H1 (cell line): Measurements from ENCODE around the gene RALGAPA2. TPM values are rescaled to one million over a fixed set of nuclear protein-coding genes. Genes with fewer than 3 reads are reported as not detected.

Experiments
- CTCF ChIA-PET: fragments of 300-600 bp; sonication (Branson Sonifier 250); formaldehyde crosslinking; loops from one replicate; lab custom pipeline; 2021; ENCODE audit not compliant: partially characterized antibody; lab: Charles Lee
- POLR2A ChIA-PET: fragments of 300-600 bp; sonication (Branson Sonifier 250); formaldehyde crosslinking; loops from one replicate; lab custom pipeline; 2021; ENCODE audit warnings: inconsistent platforms; ENCODE audit not compliant: partially characterized antibody; lab: Charles Lee
- DNase-seq, 2 experiments: peaks; one replicate each; pipeline versions ENCODE4 v3.0.0 to v3.0.0-alpha.2; 2010 to 2022; ENCODE audit warnings: low spot score in 2 of 2, low read depth in 1 of 2, mixed read lengths in 1 of 2
- FAIRE-seq: peaks from 2 replicates; lab custom pipeline; 2011; peaks lifted over from hg19 to GRCh38; lab: Jason Lieb, UNC
- H2AFZ ChIP-seq: 2 replicates; pipeline ENCODE4 v1.8.1; 2012; ENCODE audit warnings: low read length, inconsistent platforms
- H2AK5ac ChIP-seq: 2 replicates; pipeline ENCODE4 v1.6.1; 2013; ENCODE audit warnings: low read depth, low read length
- H2BK120ac ChIP-seq: replicated peaks from 2 replicates; pipeline ENCODE3; 2013; ENCODE audit warnings: low read depth, low read length, inconsistent platforms
- H2BK12ac ChIP-seq: 2 replicates; pipeline ENCODE4 v1.6.1; 2013; ENCODE audit warnings: low read depth, low read length
- H2BK15ac ChIP-seq: 2 replicates; pipeline ENCODE4 v1.6.1; 2013; ENCODE audit warnings: low read length
- H2BK20ac ChIP-seq: 2 replicates; pipeline ENCODE4 v1.6.1; 2013; ENCODE audit warnings: low read length
- H2BK5ac ChIP-seq: 2 replicates; pipeline ENCODE4 v1.6.1; 2013; ENCODE audit warnings: low read depth, low read length
- H3K14ac ChIP-seq: 2 replicates; pipeline ENCODE4 v1.6.1; 2013; ENCODE audit warnings: inconsistent platforms; ENCODE audit not compliant: insufficient read length
- H3K18ac ChIP-seq: 2 replicates; pipeline ENCODE4 v1.6.1; 2013; ENCODE audit warnings: low read length; ENCODE audit errors: extremely low read depth
- H3K23ac ChIP-seq: 2 replicates; pipeline ENCODE4 v1.6.1; 2013; ENCODE audit warnings: inconsistent platforms; ENCODE audit not compliant: insufficient read length
- H3K23me2 ChIP-seq: 2 replicates; pipeline ENCODE4 v1.6.1; 2013; ENCODE audit warnings: low read depth, low read length
- H3K27ac ChIP-seq: 2 replicates; pipeline ENCODE4 v1.6.1; 2011; ENCODE audit warnings: low read depth, low read length, inconsistent platforms
- H3K27me3 ChIP-seq, 4 experiments: replicated peaks in 1 of 4; 1 replicate in 1 of 4; 2 replicates in 3 of 4; pipeline versions ENCODE4 v1.6.1 to v1.8.1; 2011 to 2013; ENCODE audit warnings: low read length in 3 of 4, mild to moderate bottlenecking in 3 of 4, inconsistent platforms in 2 of 4, mixed read lengths in 2 of 4, moderate library complexity in 1 of 4; ENCODE audit not compliant: control insufficient read depth in 3 of 4, insufficient read depth in 3 of 4; ENCODE audit errors: extremely low read depth in 1 of 4
- H3K36me3 ChIP-seq, 4 experiments: 2 replicates each; pipeline versions ENCODE4 v1.6.1 to v1.8.1; 2011 to 2013; ENCODE audit warnings: mild to moderate bottlenecking in 4 of 4, low read length in 3 of 4, moderate library complexity in 2 of 4, control low read depth in 1 of 4, inconsistent platforms in 1 of 4; ENCODE audit not compliant: insufficient read depth in 4 of 4, control insufficient read depth in 2 of 4
- H3K4ac ChIP-seq: replicated peaks from 2 replicates; pipeline ENCODE3; 2013; ENCODE audit warnings: low read length, low read depth, mixed read lengths, inconsistent platforms; ENCODE audit not compliant: insufficient read length
- H3K4me1 ChIP-seq, 4 experiments: replicated peaks in 1 of 4; 1 replicate in 1 of 4; 2 replicates in 3 of 4; pipeline versions ENCODE4 v1.6.1 to v1.8.1; 2011 to 2013; ENCODE audit warnings: low read length in 3 of 4, inconsistent platforms in 2 of 4, mixed read lengths in 1 of 4; ENCODE audit not compliant: insufficient read depth in 4 of 4, control insufficient read depth in 3 of 4
- H3K4me2 ChIP-seq, 2 experiments: 2 replicates each; pipeline versions ENCODE4 v1.6.1 to v1.8.1; 2011 to 2013; ENCODE audit warnings: low read depth in 2 of 2, low read length in 2 of 2, control low read depth in 1 of 2, inconsistent platforms in 1 of 2, mild to moderate bottlenecking in 1 of 2; ENCODE audit not compliant: insufficient read depth in 1 of 2
- H3K4me3 ChIP-seq, 4 experiments: fragments of 200-600, 300-600 bp in 1 of 4; sonication (generic), shearing (Covaris generic), sonication (Bioruptor Twin) in 1 of 4; 2 replicates each; pipeline versions ENCODE4 v1.5.1 to v1.8.1; 2011 to 2016; ENCODE audit warnings: low read length in 4 of 4, low read depth in 3 of 4, control low read depth in 2 of 4, inconsistent platforms in 2 of 4, mild to moderate bottlenecking in 2 of 4, mixed read lengths in 1 of 4, moderate library complexity in 1 of 4; ENCODE audit not compliant: insufficient read depth in 2 of 4; ENCODE audit errors: extremely low read depth in 1 of 4
- H3K56ac ChIP-seq: replicated peaks from 2 replicates; pipeline ENCODE3; 2013; ENCODE audit warnings: low read depth, mild to moderate bottlenecking, mixed read lengths, low read length, inconsistent platforms; ENCODE audit not compliant: insufficient read length
- H3K79me1 ChIP-seq: 2 replicates; pipeline ENCODE4 v1.6.1; 2013; ENCODE audit warnings: low read depth, low read length, control low read depth
- H3K79me2 ChIP-seq, 2 experiments: 2 replicates each; pipeline versions ENCODE4 v1.6.1 to v1.8.1; 2012 to 2013; ENCODE audit warnings: low read length in 2 of 2, mild to moderate bottlenecking in 2 of 2, inconsistent platforms in 1 of 2; ENCODE audit not compliant: insufficient read depth in 2 of 2, control insufficient read depth in 1 of 2
- H3K9ac ChIP-seq, 4 experiments: replicated peaks in 1 of 4; 1 replicate in 1 of 4; 2 replicates in 3 of 4; pipeline versions ENCODE4 v1.6.1 to v1.8.1; 2011 to 2013; ENCODE audit warnings: low read depth in 3 of 4, low read length in 3 of 4, control low read depth in 2 of 4, mild to moderate bottlenecking in 2 of 4, moderate library complexity in 2 of 4, inconsistent platforms in 1 of 4; ENCODE audit errors: extremely low read depth in 1 of 4
- H3K9me3 ChIP-seq, 2 experiments: 2 replicates each; pipeline versions ENCODE4 v1.6.1 to v1.8.1; 2012 to 2013; ENCODE audit warnings: mild to moderate bottlenecking in 2 of 2, moderate library complexity in 2 of 2, control low read depth in 1 of 2, inconsistent platforms in 1 of 2, low read depth in 1 of 2, low read length in 1 of 2, mixed read lengths in 1 of 2; ENCODE audit not compliant: insufficient read depth in 2 of 2
- H4K20me1 ChIP-seq, 2 experiments: replicated peaks in 1 of 2; 2 replicates each; pipeline versions ENCODE3 to v1.8.1; 2011 to 2013; ENCODE audit warnings: inconsistent platforms in 2 of 2, low read length in 2 of 2, mild to moderate bottlenecking in 1 of 2; ENCODE audit not compliant: insufficient read depth in 2 of 2, control insufficient read depth in 1 of 2
- H4K5ac ChIP-seq: 2 replicates; pipeline ENCODE4 v1.6.1; 2013; ENCODE audit warnings: low read length, low read depth, mixed read lengths, inconsistent platforms; ENCODE audit not compliant: insufficient read length
- H4K8ac ChIP-seq: 2 replicates; pipeline ENCODE4 v1.8.0; 2013; ENCODE audit warnings: mild to moderate bottlenecking, moderate library complexity, low read length, inconsistent platforms; ENCODE audit not compliant: insufficient read depth; ENCODE audit errors: extremely low read depth
- H4K91ac ChIP-seq: replicated peaks from 2 replicates; pipeline ENCODE3; 2013; ENCODE audit warnings: low read length, mixed read lengths, inconsistent platforms; ENCODE audit not compliant: insufficient read length
- CHD2 ChIP-seq: IDR thresholded peaks from 2 replicates; pipeline ENCODE4 v1.6.1; 2012; ENCODE audit warnings: low read length, improper control_type of control experiment
- KDM1A ChIP-seq: fragments of 200-600, 300-600 bp; sonication (generic); IDR thresholded peaks from 2 replicates; pipeline ENCODE4 v1.7.1; 2016; ENCODE audit warnings: mild to moderate bottlenecking, low read length, borderline replicate concordance
- RAD21 ChIP-seq, 2 experiments: IDR thresholded peaks in 1 of 2; conservative IDR thresholded peaks in 1 of 2; 2 replicates each; pipeline ENCODE4 v1.6.1; 2011; ENCODE audit warnings: low read depth in 2 of 2, low read length in 2 of 2, improper control_type of control experiment in 1 of 2, inconsistent platforms in 1 of 2, mild to moderate bottlenecking in 1 of 2, moderate library complexity in 1 of 2
- SAP30 ChIP-seq: fragments of 300-600 bp; sonication (generic); IDR thresholded peaks from 2 replicates; pipeline ENCODE4 v1.7.1; 2012; ENCODE audit warnings: low read length, moderate library complexity, mild to moderate bottlenecking, inconsistent platforms; ENCODE audit not compliant: insufficient read depth, insufficient replicate concordance
- SIRT6 ChIP-seq: IDR thresholded peaks from one replicate; pipeline ENCODE4 v1.7.1; 2012; ENCODE audit warnings: low read length, inconsistent platforms
- TBP ChIP-seq: IDR thresholded peaks from 2 replicates; pipeline ENCODE4 v1.6.1; 2011; ENCODE audit warnings: low read depth, low read length, improper control_type of control experiment
- TEAD4 ChIP-seq: IDR thresholded peaks from 2 replicates; pipeline ENCODE4 v1.6.1; 2012; ENCODE audit warnings: low read depth, low read length, inconsistent platforms, mixed read lengths
- WGBS, 2 experiments: shearing (Covaris generic) in 1 of 2; methylation state at CpG; one replicate each; pipeline versions ENCODE4 v1.1.6 to v1.1.7; 2013 to 2015; ENCODE audit warnings: low lambda C conversion rate in 2 of 2, mixed read lengths in 2 of 2, inconsistent platforms in 1 of 2, low coverage in 1 of 2, missing lambda C conversion rate in 1 of 2; ENCODE audit not compliant: insufficient replicate concordance in 2 of 2, insufficient coverage in 1 of 2, insufficient read length in 1 of 2; ENCODE audit errors: extremely low coverage in 1 of 2, missing lambda C conversion rate in 1 of 2; 5-methylcytosine and 5-hydroxymethylcytosine counted together
- polyA plus RNA-seq, 7 experiments: library from polyadenylated mRNA; depleted of rRNA in 3 of 7; stranded (reverse) in 5 of 7; unstranded in 2 of 7; fragments of >200 nt in 5 of 7; fragments of 200-250 nt in 2 of 7; gene quantifications; 1 replicate in 5 of 7; 2 replicates in 1 of 7; 4 replicates in 1 of 7; pipeline versions ENCODE4 v1.2.1 to v1.2.3, GENCODE V29; 2011 to 2013; ENCODE audit warnings: missing spikeins in 2 of 7, mixed read lengths in 2 of 7
- total RNA-seq: library from RNA; stranded (reverse); fragmentation: NEBNext Ultra II Directional; extraction: Animal tissue kit (Norgen Biotek cat#: 25700); gene quantifications from 2 replicates; pipeline ENCODE4 v1.2.1, GENCODE V29; 2021
- TF ChIP-seq, protein P1 (sequence below): IDR thresholded peaks from 2 replicates; pipeline ENCODE4 v1.6.1; 2011; ENCODE audit warnings: low read length, improper control_type of control experiment

The RALGAPA2 gene
- total and polyA plus RNA-seq, 2 of the 8 experiments (the other 6 are each of a cell fraction or from before 2014, with no cell fraction given), result 5.1 to 25.5 TPM

DNA sequence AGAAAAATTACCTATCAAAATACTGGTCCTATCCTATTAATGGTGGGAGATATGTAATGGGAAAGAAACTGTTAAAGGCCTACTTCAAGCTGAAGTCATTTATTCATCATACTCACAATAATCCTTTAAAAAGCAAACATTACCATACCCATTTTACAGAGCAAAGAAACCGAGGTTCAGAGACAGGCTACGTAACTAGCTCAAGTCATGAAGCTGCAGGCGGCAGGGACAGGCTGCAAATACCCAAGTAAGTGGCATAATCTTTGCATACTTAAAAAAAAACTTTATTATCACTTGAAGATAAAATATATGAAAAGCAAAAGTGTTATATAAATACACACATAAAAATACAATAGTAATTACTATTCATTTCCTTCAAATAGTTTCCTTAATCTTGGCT lies 2.6 kb downstream of the RALGAPA2 start:
- DNase-seq, result no peak
- H2BK120ac ChIP-seq, result no peak overlapping the region
- no peak overlapping the region for H3K18ac ChIP-seq
- TF ChIP-seq RAD21 (IDR thresholded peaks at IDR 0.05 in 1 of 2, conservative IDR thresholded peaks at IDR 0.05 in 1 of 2; ENCODE audit: low read depth in 2 of 2, low read length in 2 of 2) (no peak), SIRT6 (no peak), SAP30 (no peak), TEAD4 (no peak), TBP (no peak), CHD2 (no peak), KDM1A (0 out of 2 replicates have a peak, but pooled peaks have one; percentile 63)
- TF ChIP-seq, protein P1, sequence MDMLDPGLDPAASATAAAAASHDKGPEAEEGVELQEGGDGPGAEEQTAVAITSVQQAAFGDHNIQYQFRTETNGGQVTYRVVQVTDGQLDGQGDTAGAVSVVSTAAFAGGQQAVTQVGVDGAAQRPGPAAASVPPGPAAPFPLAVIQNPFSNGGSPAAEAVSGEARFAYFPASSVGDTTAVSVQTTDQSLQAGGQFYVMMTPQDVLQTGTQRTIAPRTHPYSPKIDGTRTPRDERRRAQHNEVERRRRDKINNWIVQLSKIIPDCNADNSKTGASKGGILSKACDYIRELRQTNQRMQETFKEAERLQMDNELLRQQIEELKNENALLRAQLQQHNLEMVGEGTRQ, result no peak
- TF ChIP-seq, all 59 proteins: peak for 1
- no peaks in the 10 kb centered on the region for H3K36me3 ChIP-seq
- no peak overlapping the region for H2AK5ac ChIP-seq
- H2BK12ac ChIP-seq, result no peak overlapping the region
- H3K27me3 ChIP-seq, result no peaks in the 10 kb centered on the region; a peak in 2 of 7 replicates
- FAIRE-seq, result no peak
- no peak overlapping the region for H2BK20ac ChIP-seq
- H3K4ac ChIP-seq, result no peak overlapping the region
- POLR2A ChIA-PET, result interaction anchor here (0.7 kb wide), 1 partner anchor 12 kb away, joined by 3 read pairs; no protein-coding TSS in a partner anchor
- H2BK15ac ChIP-seq, result no peak overlapping the region
- CTCF ChIA-PET, result interaction anchor here (1.4 kb wide), 1 partner anchor 115 kb away, joined by 5 read pairs; no protein-coding TSS in a partner anchor
- H3K4me1 ChIP-seq, result peaks cover 1 to 7% (median 3%) of the 10 kb centered on the region in 4 experiments; a peak in 6 of 7 replicates
- H3K79me2 ChIP-seq, result peaks cover 10 to 60% of the 10 kb centered on the region in 2 experiments
- no peak overlapping the region for H4K5ac ChIP-seq
- H3K4me3 ChIP-seq, result no peak overlapping the region
- H3K23ac ChIP-seq, result no peak overlapping the region
- H3K27ac ChIP-seq, result no peak overlapping the region
- peaks cover 9% of the 10 kb centered on the region; the same call in 1 of the 2 replicates for H3K79me1 ChIP-seq
- H3K9ac ChIP-seq, result no peak overlapping the region
- H2AFZ ChIP-seq, result no peak overlapping the region
- H3K14ac ChIP-seq, result no peak overlapping the region
- H3K9me3 ChIP-seq, result no peaks in the 10 kb centered on the region
- peaks cover 4% of the 10 kb centered on the region; the same call in 1 of the 2 replicates for H3K23me2 ChIP-seq
- no peak overlapping the region for H4K8ac ChIP-seq
- 81% methylated on average over 3 of the region's 3 CpGs; no CpG with 5 or more reads in 1 of the 2 experiments for WGBS, 2 experiments
- no peak overlapping the region for H3K4me2 ChIP-seq
- H4K20me1 ChIP-seq, result peaks cover 0 to 4% of the 10 kb centered on the region in 2 experiments
- H2BK5ac ChIP-seq, result no peak overlapping the region
- H4K91ac ChIP-seq, result no peak overlapping the region
- H3K56ac ChIP-seq, result no peak overlapping the region
